Thoracic aorta (tissue), 2 donors: ENCODE measurements around the gene ZIC2. TPM values are rescaled to one million over a fixed set of nuclear protein-coding genes. Genes with fewer than 3 reads are reported as not detected.
A peak's percentile ranks its signal among the peaks of the same experiment; 100 is the strongest.

Source experiments
- ATAC-seq: fragments of 150-250 bp; one replicate; pipeline ENCODE4 v1.8.0; 2017; ENCODE audit warnings: low read depth; ENCODE audit not compliant: insufficient number of reproducible peaks, low FRiP score
- DNase-seq: peaks from one replicate; pipeline ENCODE4 v3.0.0-alpha.2; 2020; ENCODE audit warnings: low spot score
- H3K27ac ChIP-seq, 2 donors: fragments of 200-600 bp; sonication (generic); 1 replicate in 1 of 2; 2 replicates in 1 of 2; pipeline ENCODE4 v1.5.1; 2016; ENCODE audit warnings: mild to moderate bottlenecking in 2 of 2, moderate library complexity in 2 of 2
- H3K27me3 ChIP-seq: fragments of 200-600 bp; sonication (generic); replicated peaks from 2 replicates; pipeline ENCODE4 v1.6.0; 2016; ENCODE audit warnings: mild to moderate bottlenecking; ENCODE audit not compliant: insufficient read depth
- H3K36me3 ChIP-seq: fragments of 200-600 bp; sonication (generic); one replicate; pipeline ENCODE4 v1.5.1; 2016
- H3K4me1 ChIP-seq, 2 donors: fragments of 200-600 bp; sonication (generic); 1 replicate in 1 of 2; 2 replicates in 1 of 2; pipeline versions ENCODE4 v1.5.1 to v1.6.0; 2016; ENCODE audit warnings: low read depth in 2 of 2, mild to moderate bottlenecking in 1 of 2; ENCODE audit not compliant: control insufficient read depth in 1 of 2
- H3K4me3 ChIP-seq: fragments of 200-600 bp; sonication (generic); 2 replicates; pipeline ENCODE4 v1.5.1; 2016; ENCODE audit warnings: mild to moderate bottlenecking
- H3K9me3 ChIP-seq: fragments of 200-600 bp; sonication (generic); 2 replicates; pipeline ENCODE4 v1.5.1; 2016
- total RNA-seq, 2 donors: library from RNA; depleted of rRNA; stranded (reverse); fragments of >200 nt; gene quantifications; one replicate each; pipeline versions ENCODE4 v1.1.0 to v1.2.3, GENCODE V29; 2016
- TF ChIP-seq, protein P1 (sequence below): fragments of 200-600 bp; sonication (generic); IDR thresholded peaks from one replicate; pipeline ENCODE4 v1.5.1; 2019; ENCODE audit warnings: antibody characterized with exemption

The ZIC2 gene
- total RNA-seq, 2 donors from 2014 or later, result not detected

DNA sequence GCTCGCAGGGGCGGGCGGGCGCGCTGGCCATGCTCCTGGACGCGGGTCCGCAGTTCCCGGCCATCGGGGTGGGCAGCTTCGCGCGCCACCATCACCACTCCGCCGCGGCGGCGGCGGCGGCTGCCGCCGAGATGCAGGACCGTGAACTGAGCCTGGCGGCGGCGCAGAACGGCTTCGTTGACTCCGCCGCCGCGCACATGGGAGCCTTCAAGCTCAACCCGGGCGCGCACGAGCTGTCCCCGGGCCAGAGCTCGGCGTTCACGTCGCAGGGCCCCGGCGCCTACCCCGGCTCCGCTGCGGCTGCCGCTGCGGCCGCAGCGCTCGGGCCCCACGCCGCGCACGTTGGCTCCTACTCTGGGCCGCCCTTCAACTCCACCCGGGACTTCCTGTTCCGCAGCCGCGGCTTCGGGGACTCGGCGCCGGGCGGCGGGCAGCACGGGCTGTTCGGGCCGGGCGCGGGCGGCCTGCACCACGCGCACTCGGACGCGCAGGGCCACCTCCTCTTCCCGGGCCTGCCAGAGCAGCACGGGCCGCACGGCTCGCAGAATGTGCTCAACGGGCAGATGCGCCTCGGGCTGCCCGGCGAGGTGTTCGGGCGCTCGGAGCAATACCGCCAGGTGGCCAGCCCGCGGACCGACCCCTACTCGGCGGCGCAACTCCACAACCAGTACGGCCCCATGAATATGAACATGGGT, 599 bp downstream of the ZIC2 start:
- TF ChIP-seq, protein P1, sequence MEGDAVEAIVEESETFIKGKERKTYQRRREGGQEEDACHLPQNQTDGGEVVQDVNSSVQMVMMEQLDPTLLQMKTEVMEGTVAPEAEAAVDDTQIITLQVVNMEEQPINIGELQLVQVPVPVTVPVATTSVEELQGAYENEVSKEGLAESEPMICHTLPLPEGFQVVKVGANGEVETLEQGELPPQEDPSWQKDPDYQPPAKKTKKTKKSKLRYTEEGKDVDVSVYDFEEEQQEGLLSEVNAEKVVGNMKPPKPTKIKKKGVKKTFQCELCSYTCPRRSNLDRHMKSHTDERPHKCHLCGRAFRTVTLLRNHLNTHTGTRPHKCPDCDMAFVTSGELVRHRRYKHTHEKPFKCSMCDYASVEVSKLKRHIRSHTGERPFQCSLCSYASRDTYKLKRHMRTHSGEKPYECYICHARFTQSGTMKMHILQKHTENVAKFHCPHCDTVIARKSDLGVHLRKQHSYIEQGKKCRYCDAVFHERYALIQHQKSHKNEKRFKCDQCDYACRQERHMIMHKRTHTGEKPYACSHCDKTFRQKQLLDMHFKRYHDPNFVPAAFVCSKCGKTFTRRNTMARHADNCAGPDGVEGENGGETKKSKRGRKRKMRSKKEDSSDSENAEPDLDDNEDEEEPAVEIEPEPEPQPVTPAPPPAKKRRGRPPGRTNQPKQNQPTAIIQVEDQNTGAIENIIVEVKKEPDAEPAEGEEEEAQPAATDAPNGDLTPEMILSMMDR, result no peak
- DNase-seq (no peak), ATAC-seq (no peak)
- H3K27me3 ChIP-seq, result peaks cover 68% of the 10 kb centered on the region
- H3K36me3 ChIP-seq, result no peaks in the 10 kb centered on the region
- no peaks in the 10 kb centered on the region for H3K9me3 ChIP-seq
- H3K27ac ChIP-seq, result no peak overlapping the region
- H3K4me1 ChIP-seq, result peaks cover 17 to 33% of the 10 kb centered on the region in 2 donors
- peak overlapping the region; percentile 79 for H3K4me3 ChIP-seq

DNA sequence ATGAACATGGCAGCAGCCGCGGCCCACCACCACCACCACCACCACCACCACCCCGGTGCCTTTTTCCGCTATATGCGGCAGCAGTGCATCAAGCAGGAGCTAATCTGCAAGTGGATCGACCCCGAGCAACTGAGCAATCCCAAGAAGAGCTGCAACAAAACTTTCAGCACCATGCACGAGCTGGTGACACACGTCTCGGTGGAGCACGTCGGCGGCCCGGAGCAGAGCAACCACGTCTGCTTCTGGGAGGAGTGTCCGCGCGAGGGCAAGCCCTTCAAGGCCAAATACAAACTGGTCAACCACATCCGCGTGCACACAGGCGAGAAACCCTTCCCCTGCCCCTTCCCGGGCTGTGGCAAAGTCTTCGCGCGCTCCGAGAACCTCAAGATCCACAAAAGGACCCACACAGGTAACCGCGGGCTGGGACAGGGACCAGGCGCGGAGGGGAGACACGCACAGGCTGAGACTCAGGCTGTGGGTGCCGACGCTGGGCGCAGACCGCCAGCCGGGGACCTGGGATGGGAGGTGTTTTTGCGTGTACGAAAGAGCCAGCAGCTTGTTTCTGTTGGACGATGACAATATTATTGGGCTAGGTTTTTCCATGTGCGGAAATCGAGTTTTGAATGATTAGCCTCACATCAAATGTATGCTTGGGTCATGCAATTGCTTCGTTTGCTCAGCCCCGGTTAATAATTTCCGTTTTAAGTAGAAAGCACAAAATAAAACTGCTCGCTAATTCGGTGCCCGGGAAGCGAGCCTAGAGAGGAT, 1.3 kb downstream of the ZIC2 start:
- H3K27me3 ChIP-seq, result peaks cover 68% of the 10 kb centered on the region
- H3K4me1 ChIP-seq, result peaks cover 17 to 33% of the 10 kb centered on the region in 2 donors

DNA sequence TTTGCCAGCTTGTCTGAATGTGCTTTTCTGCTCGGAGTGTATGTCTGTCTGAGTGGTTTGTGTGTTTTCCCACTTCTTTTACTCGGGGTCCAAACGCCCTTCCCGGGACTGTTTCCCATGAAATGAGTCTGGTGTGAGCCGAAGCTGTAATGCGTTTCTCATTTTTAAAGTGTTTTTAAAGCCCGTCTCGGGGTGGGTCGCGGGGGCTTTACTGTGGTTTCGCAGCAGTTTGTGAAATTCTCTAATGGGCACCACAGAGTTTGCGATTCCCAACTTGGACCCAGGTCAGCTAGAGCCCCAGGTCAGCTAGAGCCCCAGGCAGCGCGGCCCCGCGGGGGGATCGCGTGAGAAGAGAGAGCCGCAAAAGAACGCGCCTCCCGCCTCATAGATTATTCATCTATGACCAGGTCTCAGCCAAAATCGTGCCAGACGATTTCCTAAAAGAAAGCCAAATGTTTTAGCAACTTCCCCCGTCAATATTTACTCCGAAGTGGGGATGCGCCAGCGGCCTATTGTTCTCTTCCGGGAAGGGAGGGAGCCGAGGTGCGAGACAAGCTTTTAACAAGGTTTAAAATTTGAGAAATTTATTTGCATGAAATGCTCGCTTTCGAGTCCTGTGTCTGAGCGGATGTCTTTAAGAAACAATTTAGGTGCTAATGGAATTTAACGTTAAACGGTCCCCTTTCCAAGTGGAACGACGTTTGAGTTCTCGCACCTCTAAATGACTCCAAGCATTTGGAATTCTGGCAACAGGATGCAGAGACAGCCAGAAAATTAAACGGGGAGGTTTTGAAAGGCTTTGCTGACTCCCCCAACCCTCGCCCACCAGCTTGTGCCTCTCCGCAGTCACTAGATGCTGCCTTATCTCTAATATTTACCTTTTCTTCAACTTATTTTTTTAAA, 2.2 kb downstream of the ZIC2 start:
- Histone ChIP-seq H3K4me3 (no peak overlapping the region), H3K27ac (no peak overlapping the region), H3K4me1 (peaks cover 17 to 33% of the 10 kb centered on the region in 2 donors), H3K36me3 (no peaks in the 10 kb centered on the region), H3K27me3 (peaks cover 64% of the 10 kb centered on the region), H3K9me3 (no peaks in the 10 kb centered on the region)
- DNase-seq (no peak), ATAC-seq (no peak)
- TF ChIP-seq, protein P1, result no peak

More for the DNA sequence above, 1.3 kb downstream of the ZIC2 start:
- Histone ChIP-seq H3K4me3 (peak overlapping the region; percentile 79), H3K27ac (no peak overlapping the region), H3K36me3 (no peaks in the 10 kb centered on the region), H3K9me3 (no peaks in the 10 kb centered on the region)
- ATAC-seq, result no peak
- no peak for DNase-seq
- TF ChIP-seq, protein P1, result no peak

DNA sequence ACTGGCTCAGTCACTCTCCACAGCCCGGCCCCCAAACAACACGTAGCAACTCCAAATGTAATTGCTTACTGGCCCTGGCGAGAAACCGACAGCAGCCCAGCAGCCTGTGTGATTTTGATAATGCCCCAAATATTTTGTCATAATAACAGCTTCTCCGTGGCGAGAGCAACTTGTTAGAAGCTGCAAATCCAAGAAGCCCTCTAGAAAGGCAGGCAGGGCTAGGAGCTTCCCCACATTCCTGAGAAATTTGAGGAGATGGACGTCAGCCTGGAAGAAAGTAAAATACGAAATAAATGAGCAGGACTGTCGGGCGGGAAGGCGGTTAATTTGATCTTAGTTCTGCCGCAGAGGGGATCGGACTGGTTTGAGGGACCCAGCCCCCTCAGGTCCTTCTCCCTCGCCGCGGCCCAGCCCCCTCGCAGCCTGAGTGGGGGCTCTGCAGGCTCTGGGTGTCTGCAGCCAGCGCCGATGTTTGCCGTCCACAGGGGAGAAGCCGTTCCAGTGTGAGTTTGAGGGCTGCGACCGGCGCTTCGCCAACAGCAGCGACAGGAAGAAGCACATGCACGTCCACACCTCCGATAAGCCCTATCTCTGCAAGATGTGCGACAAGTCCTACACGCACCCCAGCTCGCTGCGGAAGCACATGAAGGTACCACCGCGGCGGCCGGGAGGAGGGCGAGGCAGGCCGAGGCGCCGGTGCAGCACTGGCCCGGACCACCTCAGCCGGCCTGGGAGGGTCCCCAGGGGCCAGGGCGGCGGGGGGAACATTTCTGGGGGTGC, 3.1 kb downstream of the ZIC2 start:
- H3K36me3 ChIP-seq, result no peaks in the 10 kb centered on the region
- H3K4me1 ChIP-seq, result peaks cover 13 to 26% of the 10 kb centered on the region in 2 donors
- no peak overlapping the region for H3K27ac ChIP-seq
- H3K9me3 ChIP-seq, result no peaks in the 10 kb centered on the region
- TF ChIP-seq, protein P1, result no peak
- H3K4me3 ChIP-seq, result no peak overlapping the region
- DNase-seq, result no peak
- H3K27me3 ChIP-seq, result peaks cover 60% of the 10 kb centered on the region
- no peak for ATAC-seq
